Esophagus squamous epithelium (tissue), 5 donors: ENCODE measurements around the gene TCL1B. TPM values are rescaled to one million over a fixed set of nuclear protein-coding genes. Genes with fewer than 3 reads are reported as not detected.
A peak's percentile ranks its signal among the peaks of the same experiment; 100 is the strongest.

Experiments
- DNase-seq: peaks from one replicate; lab custom pipeline; 2025; lab: John Stamatoyannopoulos, UW
- H3K27ac ChIP-seq, 4 donors: fragments of 200-600 bp; sonication (generic); one replicate each; pipeline ENCODE4 v1.5.1; 2016 to 2019; ENCODE audit warnings: mild to moderate bottlenecking in 1 of 4
- H3K27me3 ChIP-seq, 4 donors: fragments of 200-600 bp; sonication (generic); 1 replicate in 3 of 4; 2 replicates in 1 of 4; pipeline versions ENCODE4 v1.5.1 to v1.6.0; 2017 to 2021; ENCODE audit warnings: antibody characterized with exemption in 1 of 4
- H3K36me3 ChIP-seq, 3 donors: fragments of 200-600 bp; sonication (generic); one replicate each; pipeline ENCODE4 v1.5.1; 2016 to 2019
- H3K4me1 ChIP-seq, 3 donors: fragments of 200-600 bp; sonication (generic); one replicate each; pipeline ENCODE4 v1.5.1; 2017 to 2019
- H3K4me3 ChIP-seq, 4 donors: fragments of 200-600 bp; sonication (generic); 1 replicate in 3 of 4; 2 replicates in 1 of 4; pipeline ENCODE4 v1.5.1; 2016 to 2019; ENCODE audit warnings: mild to moderate bottlenecking in 2 of 4, moderate library complexity in 1 of 4
- H3K9me3 ChIP-seq, 3 donors: fragments of 200-600 bp; sonication (generic); one replicate each; pipeline ENCODE4 v1.5.1; 2016 to 2019
- CTCF ChIP-seq, 6 experiments: fragments of 450-650 bp in 4 of 6; fragments of 200-600 bp in 2 of 6; sonication (generic) in 2 of 6; IDR thresholded peaks; one replicate each; pipeline ENCODE4 v1.5.1; 2016 to 2019; ENCODE audit warnings: antibody characterized with exemption in 6 of 6, mild to moderate bottlenecking in 4 of 6, moderate library complexity in 4 of 6
- POLR2A ChIP-seq, 4 donors: fragments of 450-650 bp; IDR thresholded peaks; one replicate each; pipeline ENCODE4 v1.6.1; 2017; ENCODE audit warnings: antibody characterized with exemption in 4 of 4, mild to moderate bottlenecking in 4 of 4, moderate library complexity in 3 of 4
- WGBS, 2 donors: methylation state at CpG; one replicate each; pipeline ENCODE4 v1.1.5; 2018; 5-methylcytosine and 5-hydroxymethylcytosine counted together
- intact Hi-C: fragments of 100-400 bp; cut with DNase I; formaldehyde crosslinking; loops from one replicate; pipeline ENCODE4 v1.15.0; 2022
- small RNA-seq, 4 donors: library from RNA; depleted of rRNA; stranded (forward); fragments of <200 nt; gene quantifications; one replicate each; pipeline ENCODE3, GENCODE V24; 2016
- total RNA-seq, 4 donors: library from RNA; depleted of rRNA; stranded (reverse); fragments of >200 nt; gene quantifications; one replicate each; pipeline ENCODE4 v1.1.0, GENCODE V29; 2016
- donor health status: DM: yes; HTN: yes; CAD: no.

Gene TCL1B
- total RNA-seq, 4 donors from 2014 or later = not detected

- TF ChIP-seq POLR2A (IDR thresholded peaks at IDR 0.05) = no peak
- no peak for TF ChIP-seq CTCF (IDR thresholded peaks at IDR 0.05)
- Histone ChIP-seq H3K4me3 (no peak overlapping the region), H3K27me3 (peaks cover 0 to 45% (median 0%) of the 10 kb centered on the region in 4 donors), H3K36me3 (no peaks in the 10 kb centered on the region), H3K9me3 (no peaks in the 10 kb centered on the region), H3K27ac (no peak overlapping the region), H3K4me1 (no peaks in the 10 kb centered on the region)
- intact Hi-C loops = no loop called here
- WGBS, 2 donors = 89 to 100% methylated on average over 1 of the region's 1 CpG
- no peak for DNase-seq
Observed at GRCh38 chr14:95733212-95733611, 47.0 kb downstream of the TCL1B start.

GRCh38 chr14:95739356-95739755 is 53.1 kb downstream of the TCL1B start:
- Histone ChIP-seq H3K36me3 (no peaks in the 10 kb centered on the region), H3K9me3 (no peaks in the 10 kb centered on the region), H3K4me3 (no peak overlapping the region), H3K27me3 (peaks cover 0 to 23% (median 0%) of the 10 kb centered on the region in 4 donors), H3K27ac (no peak overlapping the region), H3K4me1 (peaks cover 0 to 18% (median 6%) of the 10 kb centered on the region in 3 donors)
- WGBS, 2 donors = 22 to 57% methylated on average over 1 of the region's 1 CpG
- TF ChIP-seq CTCF (IDR thresholded peaks at IDR 0.05) = no peak
- no peak for TF ChIP-seq POLR2A (IDR thresholded peaks at IDR 0.05)
- no peak for DNase-seq
- intact Hi-C loops = no loop called here

GRCh38 chr14:95741038-95741490 is 54.8 kb downstream of the TCL1B start:
- Histone ChIP-seq H3K4me3 (no peak overlapping the region), H3K36me3 (no peaks in the 10 kb centered on the region), H3K27ac (peak overlapping the region in 1 of 4 donors; percentile 49), H3K4me1 (peaks cover 0 to 18% (median 6%) of the 10 kb centered on the region in 3 donors), H3K27me3 (peaks cover 0 to 20% (median 0%) of the 10 kb centered on the region in 4 donors), H3K9me3 (no peaks in the 10 kb centered on the region)
- intact Hi-C loops = no loop called here
- no peak for DNase-seq
- TF ChIP-seq POLR2A (IDR thresholded peaks at IDR 0.05) = no peak
- TF ChIP-seq CTCF (IDR thresholded peaks at IDR 0.05) = no peak
- 0 to 19% methylated on average over 4 of the region's 5 CpGs for WGBS, 2 donors

GRCh38 chr14:95741781-95742180 is 55.6 kb downstream of the TCL1B start:
- Histone ChIP-seq H3K36me3 (no peaks in the 10 kb centered on the region), H3K9me3 (no peaks in the 10 kb centered on the region), H3K27ac (no peak overlapping the region), H3K4me1 (peaks cover 0 to 18% (median 6%) of the 10 kb centered on the region in 3 donors), H3K27me3 (peaks cover 0 to 19% (median 0%) of the 10 kb centered on the region in 4 donors), H3K4me3 (no peak overlapping the region)
- 80 to 94% methylated on average over 3 to 4 of the region's 4 CpGs for WGBS, 2 donors
- DNase-seq = no peak
- TF ChIP-seq CTCF (IDR thresholded peaks at IDR 0.05) (no peak), POLR2A (IDR thresholded peaks at IDR 0.05) (no peak)
- intact Hi-C loops = no loop called here

Small RNA genes lying within 50 kb of the gene (small RNA-seq; reads per million reads assigned to genes)
- 0 reads per million in 4 donors for gene RF02193

Other genes with a start within 250 kb of the TCL1B start
- gene SYNE3, start 169.8 kb upstream of the TCL1B start, total RNA-seq = 10 to 100 TPM in 1 of 4 donors, 1 to 10 TPM in 3; 1.5 to 11.6 (median 5.5) TPM
- 10 to 100 TPM; 14.4 to 40.1 (median 32.6) TPM for gene GLRX5, start 151.4 kb upstream of the TCL1B start, total RNA-seq
- not detected for gene TCL1A, start 27.7 kb downstream of the TCL1B start, total RNA-seq
- gene TUNAR, start 190.4 kb downstream of the TCL1B start, total RNA-seq = not detected